SK-N-SH (cell line): ENCODE measurements around the gene GDAP2. TPM values are rescaled to one million over a fixed set of nuclear protein-coding genes. Genes with fewer than 3 reads are reported as not detected.

Source experiments
- CTCF ChIA-PET: fragments of 300-600, 350-600 bp; formaldehyde crosslinking; extraction: SDS; loops from one replicate; lab custom pipeline; 2021; lab: Yijun Ruan, JAX
- POLR2A ChIA-PET: fragments of 350-600 bp; sonication (Branson Sonifier 250); formaldehyde crosslinking; extraction: SDS; loops from one replicate; lab custom pipeline; 2020; ENCODE audit warnings: antibody characterized with exemption, inconsistent platforms; lab: Yijun Ruan, JAX
- DNase-seq: peaks from one replicate; pipeline ENCODE4 v3.0.0; 2012
- H2AFZ ChIP-seq: fragments of 200-600 bp; sonication (generic); 2 replicates; pipeline ENCODE4 v1.8.1; 2016; ENCODE audit warnings: antibody characterized with exemption, mild to moderate bottlenecking, low read depth
- H3F3A ChIP-seq: fragments of 200-600 bp; sonication (generic); replicated peaks from 2 replicates; pipeline ENCODE3; 2016; ENCODE audit warnings: antibody characterized with exemption, mild to moderate bottlenecking; ENCODE audit not compliant: insufficient read depth
- H3K27ac ChIP-seq, 2 experiments: fragments of 200-500 bp in 1 of 2; fragments of 200-600 bp in 1 of 2; sonication (Bioruptor generic) in 1 of 2; sonication (generic), shearing (Covaris generic) in 1 of 2; 2 replicates each; pipeline versions ENCODE4 v1.5.1 to v1.6.1; 2014 to 2016; ENCODE audit warnings: low read depth in 2 of 2, inconsistent platforms in 1 of 2, low read length in 1 of 2, mild to moderate bottlenecking in 1 of 2, mixed read lengths in 1 of 2
- H3K27me3 ChIP-seq: fragments of 200-600 bp; sonication (generic), shearing (Covaris generic); 2 replicates; pipeline ENCODE4 v1.6.1; 2016; ENCODE audit warnings: mixed run types; ENCODE audit not compliant: insufficient read depth
- H3K36me3 ChIP-seq, 2 experiments: fragments of 200-500 bp in 1 of 2; fragments of 200-600 bp in 1 of 2; sonication (Bioruptor generic) in 1 of 2; sonication (generic) in 1 of 2; replicated peaks in 1 of 2; 2 replicates each; pipeline versions ENCODE3 to v1.5.1; 2014 to 2016; ENCODE audit warnings: low read length in 1 of 2, mild to moderate bottlenecking in 1 of 2; ENCODE audit not compliant: insufficient read depth in 2 of 2, control insufficient read depth in 1 of 2
- H3K4me1 ChIP-seq, 2 experiments: fragments of 200-500 bp in 1 of 2; fragments of 200-600 bp in 1 of 2; sonication (Bioruptor generic) in 1 of 2; sonication (generic), shearing (Covaris generic) in 1 of 2; 2 replicates each; pipeline versions ENCODE4 v1.5.1 to v1.6.1; 2014 to 2016; ENCODE audit warnings: low read depth in 1 of 2, low read length in 1 of 2, mixed run types in 1 of 2; ENCODE audit not compliant: insufficient read depth in 2 of 2, control insufficient read depth in 1 of 2
- H3K4me2 ChIP-seq: fragments of 200-600 bp; sonication (generic), shearing (Covaris generic); 2 replicates; pipeline ENCODE4 v1.6.1; 2017; ENCODE audit warnings: mixed run types
- H3K4me3 ChIP-seq, 2 experiments: fragments of 200-500 bp in 1 of 2; fragments of 200-600 bp in 1 of 2; sonication (Bioruptor generic) in 1 of 2; sonication (generic), shearing (Covaris generic) in 1 of 2; 2 replicates each; pipeline versions ENCODE4 v1.5.1 to v1.8.1; 2014 to 2016; ENCODE audit warnings: low read depth in 2 of 2, inconsistent platforms in 1 of 2, low read length in 1 of 2, mild to moderate bottlenecking in 1 of 2, mixed read lengths in 1 of 2, moderate library complexity in 1 of 2
- H3K79me2 ChIP-seq: fragments of 200-600 bp; sonication (generic); 2 replicates; pipeline ENCODE4 v1.8.1; 2017; ENCODE audit warnings: mild to moderate bottlenecking; ENCODE audit not compliant: insufficient read depth
- H3K9ac ChIP-seq: fragments of 200-600 bp; sonication (generic); 2 replicates; pipeline ENCODE4 v1.6.1; 2017; ENCODE audit warnings: mixed run types
- H3K9me2 ChIP-seq: fragments of 200-600 bp; sonication (generic); 2 replicates; pipeline ENCODE4 v1.6.1; 2017; ENCODE audit warnings: mixed run types
- H3K9me3 ChIP-seq: fragments of 200-600 bp; sonication (generic); 2 replicates; pipeline ENCODE4 v1.6.1; 2017; ENCODE audit warnings: mixed run types, mild to moderate bottlenecking, moderate library complexity
- H4K20me1 ChIP-seq: fragments of 200-600 bp; sonication (generic); 2 replicates; pipeline ENCODE4 v1.6.1; 2017; ENCODE audit warnings: mild to moderate bottlenecking, mixed run types; ENCODE audit not compliant: insufficient read depth
- EP300 ChIP-seq, 2 experiments: IDR thresholded peaks; 2 replicates each; pipeline versions ENCODE4 v1.4.0 to v1.6.1; 2012; ENCODE audit warnings: borderline replicate concordance in 1 of 2, low read depth in 1 of 2, low read length in 1 of 2
- FOSL2 ChIP-seq: IDR thresholded peaks from 2 replicates; pipeline ENCODE4 v1.4.0; 2012; ENCODE audit warnings: low read depth, mild to moderate bottlenecking, moderate library complexity, borderline replicate concordance
- JUND ChIP-seq: IDR thresholded peaks from 2 replicates; pipeline ENCODE4 v1.4.0; 2012
- NFIC ChIP-seq: IDR thresholded peaks from 2 replicates; pipeline ENCODE4 v1.4.0; 2012; ENCODE audit warnings: borderline replicate concordance
- SMC3 ChIP-seq: IDR thresholded peaks from 2 replicates; pipeline ENCODE4 v1.6.1; 2012; ENCODE audit warnings: low read depth, low read length, improper control_type of control experiment
- TCF12 ChIP-seq: IDR thresholded peaks from 2 replicates; pipeline ENCODE4 v1.4.0; 2012
- WGBS: methylation state at CpG from one replicate; pipeline ENCODE4 v1.1.6; 2017; ENCODE audit warnings: low lambda C conversion rate; 5-methylcytosine and 5-hydroxymethylcytosine counted together
- polyA plus RNA-seq, 3 experiments: library from polyadenylated mRNA; depleted of rRNA; stranded (reverse); fragments of >200 nt; gene quantifications; 2 replicates each; pipeline ENCODE4 v1.2.3, GENCODE V29; 2012
- TF ChIP-seq, protein P1 (sequence below): fragments of 150-350 bp; IDR thresholded peaks from 2 replicates; pipeline ENCODE4 v1.6.1; 2016; ENCODE audit warnings: mild to moderate bottlenecking, low read depth, low read length
- TF ChIP-seq, protein P2 (sequence below): fragments of 200-600 bp; sonication (generic); IDR thresholded peaks from 2 replicates; pipeline ENCODE4 v1.6.1; 2017; ENCODE audit warnings: antibody characterized with exemption, mild to moderate bottlenecking, moderate library complexity
- TF ChIP-seq, protein P3 (sequence below): IDR thresholded peaks from 2 replicates; pipeline ENCODE4 v1.4.0; 2012; ENCODE audit warnings: low read depth, borderline replicate concordance
- TF ChIP-seq, protein P4 (sequence below): IDR thresholded peaks from 2 replicates; pipeline ENCODE4 v1.6.1; 2012; ENCODE audit warnings: mild to moderate bottlenecking, low read depth, low read length, moderate library complexity
- TF ChIP-seq, protein P5 (sequence below): fragments of 150-350 bp; IDR thresholded peaks from 2 replicates; pipeline ENCODE4 v1.6.1; 2017; ENCODE audit warnings: antibody characterized with exemption, low read length, low read depth, borderline replicate concordance
- TF ChIP-seq, protein P6 (sequence below): IDR thresholded peaks from 2 replicates; pipeline ENCODE4; 2012

Gene GDAP2
- polyA plus RNA-seq, 1 of the 3 experiments (the other 2 are of a cell fraction), result 5.6 TPM

DNA sequence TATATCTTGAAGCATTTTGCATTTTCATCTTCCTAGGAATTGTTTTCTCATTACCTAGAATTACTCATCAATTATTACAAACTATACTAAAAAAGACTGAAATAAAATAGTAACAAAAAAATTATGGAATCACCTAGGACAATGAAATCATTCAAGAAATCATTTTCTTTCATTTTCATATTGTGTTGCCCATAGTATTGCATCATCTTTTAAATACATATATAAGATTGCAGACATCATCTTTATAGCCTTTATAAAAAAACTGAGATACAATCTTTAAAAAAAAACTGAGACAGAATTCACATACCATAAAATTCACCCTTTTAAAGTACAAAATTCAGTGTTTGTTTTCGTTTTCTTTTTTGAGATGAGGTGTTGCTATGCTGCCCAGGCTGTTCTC is 29.6 kb downstream of the GDAP2 start:
- CTCF ChIA-PET, result interaction anchor here (1.3 kb wide), 1 partner anchor 365 kb away, joined by 7 read pairs; no protein-coding TSS in a partner anchor
- 97% methylated on average over 1 of the region's 1 CpG for WGBS

More for the DNA sequence above, 29.6 kb downstream of the GDAP2 start:
- no peak for DNase-seq
- TF ChIP-seq TCF12 (no peak), NFIC (no peak), JUND (no peak), EP300 (IDR thresholded peaks at IDR 0.05; ENCODE audit: borderline replicate concordance in 1 of 2, low read depth in 1 of 2, low read length in 1 of 2) (no peak), FOSL2 (no peak), SMC3 (no peak)
- TF ChIP-seq, protein P1, sequence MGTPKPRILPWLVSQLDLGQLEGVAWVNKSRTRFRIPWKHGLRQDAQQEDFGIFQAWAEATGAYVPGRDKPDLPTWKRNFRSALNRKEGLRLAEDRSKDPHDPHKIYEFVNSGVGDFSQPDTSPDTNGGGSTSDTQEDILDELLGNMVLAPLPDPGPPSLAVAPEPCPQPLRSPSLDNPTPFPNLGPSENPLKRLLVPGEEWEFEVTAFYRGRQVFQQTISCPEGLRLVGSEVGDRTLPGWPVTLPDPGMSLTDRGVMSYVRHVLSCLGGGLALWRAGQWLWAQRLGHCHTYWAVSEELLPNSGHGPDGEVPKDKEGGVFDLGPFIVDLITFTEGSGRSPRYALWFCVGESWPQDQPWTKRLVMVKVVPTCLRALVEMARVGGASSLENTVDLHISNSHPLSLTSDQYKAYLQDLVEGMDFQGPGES, result no peak
- TF ChIP-seq, protein P2, sequence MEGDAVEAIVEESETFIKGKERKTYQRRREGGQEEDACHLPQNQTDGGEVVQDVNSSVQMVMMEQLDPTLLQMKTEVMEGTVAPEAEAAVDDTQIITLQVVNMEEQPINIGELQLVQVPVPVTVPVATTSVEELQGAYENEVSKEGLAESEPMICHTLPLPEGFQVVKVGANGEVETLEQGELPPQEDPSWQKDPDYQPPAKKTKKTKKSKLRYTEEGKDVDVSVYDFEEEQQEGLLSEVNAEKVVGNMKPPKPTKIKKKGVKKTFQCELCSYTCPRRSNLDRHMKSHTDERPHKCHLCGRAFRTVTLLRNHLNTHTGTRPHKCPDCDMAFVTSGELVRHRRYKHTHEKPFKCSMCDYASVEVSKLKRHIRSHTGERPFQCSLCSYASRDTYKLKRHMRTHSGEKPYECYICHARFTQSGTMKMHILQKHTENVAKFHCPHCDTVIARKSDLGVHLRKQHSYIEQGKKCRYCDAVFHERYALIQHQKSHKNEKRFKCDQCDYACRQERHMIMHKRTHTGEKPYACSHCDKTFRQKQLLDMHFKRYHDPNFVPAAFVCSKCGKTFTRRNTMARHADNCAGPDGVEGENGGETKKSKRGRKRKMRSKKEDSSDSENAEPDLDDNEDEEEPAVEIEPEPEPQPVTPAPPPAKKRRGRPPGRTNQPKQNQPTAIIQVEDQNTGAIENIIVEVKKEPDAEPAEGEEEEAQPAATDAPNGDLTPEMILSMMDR, result no peak
- TF ChIP-seq, protein P3, sequence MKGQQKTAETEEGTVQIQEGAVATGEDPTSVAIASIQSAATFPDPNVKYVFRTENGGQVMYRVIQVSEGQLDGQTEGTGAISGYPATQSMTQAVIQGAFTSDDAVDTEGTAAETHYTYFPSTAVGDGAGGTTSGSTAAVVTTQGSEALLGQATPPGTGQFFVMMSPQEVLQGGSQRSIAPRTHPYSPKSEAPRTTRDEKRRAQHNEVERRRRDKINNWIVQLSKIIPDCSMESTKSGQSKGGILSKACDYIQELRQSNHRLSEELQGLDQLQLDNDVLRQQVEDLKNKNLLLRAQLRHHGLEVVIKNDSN, result no peak
- TF ChIP-seq, protein P4, sequence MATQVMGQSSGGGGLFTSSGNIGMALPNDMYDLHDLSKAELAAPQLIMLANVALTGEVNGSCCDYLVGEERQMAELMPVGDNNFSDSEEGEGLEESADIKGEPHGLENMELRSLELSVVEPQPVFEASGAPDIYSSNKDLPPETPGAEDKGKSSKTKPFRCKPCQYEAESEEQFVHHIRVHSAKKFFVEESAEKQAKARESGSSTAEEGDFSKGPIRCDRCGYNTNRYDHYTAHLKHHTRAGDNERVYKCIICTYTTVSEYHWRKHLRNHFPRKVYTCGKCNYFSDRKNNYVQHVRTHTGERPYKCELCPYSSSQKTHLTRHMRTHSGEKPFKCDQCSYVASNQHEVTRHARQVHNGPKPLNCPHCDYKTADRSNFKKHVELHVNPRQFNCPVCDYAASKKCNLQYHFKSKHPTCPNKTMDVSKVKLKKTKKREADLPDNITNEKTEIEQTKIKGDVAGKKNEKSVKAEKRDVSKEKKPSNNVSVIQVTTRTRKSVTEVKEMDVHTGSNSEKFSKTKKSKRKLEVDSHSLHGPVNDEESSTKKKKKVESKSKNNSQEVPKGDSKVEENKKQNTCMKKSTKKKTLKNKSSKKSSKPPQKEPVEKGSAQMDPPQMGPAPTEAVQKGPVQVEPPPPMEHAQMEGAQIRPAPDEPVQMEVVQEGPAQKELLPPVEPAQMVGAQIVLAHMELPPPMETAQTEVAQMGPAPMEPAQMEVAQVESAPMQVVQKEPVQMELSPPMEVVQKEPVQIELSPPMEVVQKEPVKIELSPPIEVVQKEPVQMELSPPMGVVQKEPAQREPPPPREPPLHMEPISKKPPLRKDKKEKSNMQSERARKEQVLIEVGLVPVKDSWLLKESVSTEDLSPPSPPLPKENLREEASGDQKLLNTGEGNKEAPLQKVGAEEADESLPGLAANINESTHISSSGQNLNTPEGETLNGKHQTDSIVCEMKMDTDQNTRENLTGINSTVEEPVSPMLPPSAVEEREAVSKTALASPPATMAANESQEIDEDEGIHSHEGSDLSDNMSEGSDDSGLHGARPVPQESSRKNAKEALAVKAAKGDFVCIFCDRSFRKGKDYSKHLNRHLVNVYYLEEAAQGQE, result no peak
- TF ChIP-seq, protein P5, sequence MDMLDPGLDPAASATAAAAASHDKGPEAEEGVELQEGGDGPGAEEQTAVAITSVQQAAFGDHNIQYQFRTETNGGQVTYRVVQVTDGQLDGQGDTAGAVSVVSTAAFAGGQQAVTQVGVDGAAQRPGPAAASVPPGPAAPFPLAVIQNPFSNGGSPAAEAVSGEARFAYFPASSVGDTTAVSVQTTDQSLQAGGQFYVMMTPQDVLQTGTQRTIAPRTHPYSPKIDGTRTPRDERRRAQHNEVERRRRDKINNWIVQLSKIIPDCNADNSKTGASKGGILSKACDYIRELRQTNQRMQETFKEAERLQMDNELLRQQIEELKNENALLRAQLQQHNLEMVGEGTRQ, result no peak
- TF ChIP-seq, protein P6, sequence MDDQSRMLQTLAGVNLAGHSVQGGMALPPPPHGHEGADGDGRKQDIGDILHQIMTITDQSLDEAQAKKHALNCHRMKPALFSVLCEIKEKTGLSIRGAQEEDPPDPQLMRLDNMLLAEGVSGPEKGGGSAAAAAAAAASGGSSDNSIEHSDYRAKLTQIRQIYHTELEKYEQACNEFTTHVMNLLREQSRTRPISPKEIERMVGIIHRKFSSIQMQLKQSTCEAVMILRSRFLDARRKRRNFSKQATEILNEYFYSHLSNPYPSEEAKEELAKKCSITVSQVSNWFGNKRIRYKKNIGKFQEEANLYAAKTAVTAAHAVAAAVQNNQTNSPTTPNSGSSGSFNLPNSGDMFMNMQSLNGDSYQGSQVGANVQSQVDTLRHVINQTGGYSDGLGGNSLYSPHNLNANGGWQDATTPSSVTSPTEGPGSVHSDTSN, result no peak
- Histone ChIP-seq H3F3A (peaks cover 14% of the 10 kb centered on the region), H3K27ac (no peak overlapping the region), H3K9me3 (no peaks in the 10 kb centered on the region), H3K4me3 (no peak overlapping the region), H4K20me1 (no peaks in the 10 kb centered on the region), H3K4me1 (no peaks in the 10 kb centered on the region; a peak in 2 of 4 replicates), H3K9me2 (no peaks in the 10 kb centered on the region), H2AFZ (no peak overlapping the region), H3K4me2 (no peak overlapping the region), H3K27me3 (no peaks in the 10 kb centered on the region), H3K9ac (no peak overlapping the region), H3K36me3 (peaks cover 65 to 74% of the 10 kb centered on the region in 2 experiments), H3K79me2 (no peaks in the 10 kb centered on the region)
- POLR2A ChIA-PET, result no interaction called here
